Adrenal gland (tissue), 5 donors: ENCODE data around the gene PAX6.

Experiments
- CTCF ChIP-seq, 6 experiments: fragments of 450-650 bp in 4 of 6; fragments of 200-600 bp in 2 of 6; sonication (generic) in 1 of 6; IDR thresholded peaks; 1 replicate in 5 of 6; 2 replicates in 1 of 6; pipeline versions ENCODE4 v1.5.1 to v1.8.0; 2016 to 2021; ENCODE audit warnings: antibody characterized with exemption in 6 of 6, mild to moderate bottlenecking in 2 of 6, moderate library complexity in 1 of 6
- POLR2A ChIP-seq, 2 donors: fragments of 450-650 bp; IDR thresholded peaks; one replicate each; pipeline ENCODE4 v1.6.1; 2017; ENCODE audit warnings: antibody characterized with exemption in 2 of 2, mild to moderate bottlenecking in 2 of 2, moderate library complexity in 1 of 2
- donor health status: DM: no; HTN: no; CAD: no.

DNA sequence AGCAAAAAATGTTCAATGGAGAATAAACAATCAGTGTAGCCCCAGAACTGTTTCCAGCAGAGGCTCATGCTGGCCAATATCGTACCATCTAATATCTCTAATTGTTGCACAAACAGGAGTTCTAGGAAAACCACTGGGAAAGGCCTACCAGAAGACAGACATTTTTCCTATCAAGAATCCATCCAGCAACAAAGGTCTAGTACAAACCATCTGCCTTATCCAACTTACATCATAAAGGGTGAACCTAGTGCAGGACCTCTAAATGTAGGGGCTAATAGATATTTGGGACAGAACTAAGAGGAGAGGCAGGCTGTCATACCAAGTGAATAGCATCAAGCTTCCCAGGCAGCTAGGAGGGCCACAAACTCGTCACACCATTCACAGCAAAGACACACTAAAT is 18.7 kb downstream of the PAX6 start:
- no peak for TF ChIP-seq CTCF (IDR thresholded peaks at IDR 0.05)
- no peak for TF ChIP-seq POLR2A (IDR thresholded peaks at IDR 0.05)
